BJ (cell line): ENCODE measurements around the gene VCL. TPM values are rescaled to one million over a fixed set of nuclear protein-coding genes. Genes with fewer than 3 reads are reported as not detected.

Experiments
- CTCF ChIA-PET: fragments of 350-600 bp; formaldehyde crosslinking; extraction: SDS; loops from one replicate; lab custom pipeline; 2021; ENCODE audit warnings: antibody characterized with exemption, inconsistent platforms; lab: Yijun Ruan, JAX
- POLR2A ChIA-PET: fragments of 300-600 bp; sonication (Branson Sonifier 250); formaldehyde crosslinking; extraction: SDS; loops from one replicate; lab custom pipeline; 2021; ENCODE audit warnings: antibody characterized with exemption; lab: Charles Lee
- DNase-seq: peaks from one replicate; pipeline ENCODE4 v3.0.0-alpha.2; 2011; ENCODE audit warnings: low read depth
- H3K27me3 ChIP-seq: 2 replicates; pipeline ENCODE4 v1.6.0; 2011; ENCODE audit warnings: low read length; ENCODE audit not compliant: control insufficient read depth, insufficient read depth
- H3K36me3 ChIP-seq: 2 replicates; pipeline ENCODE4 v1.5.1; 2011; ENCODE audit warnings: low read length; ENCODE audit not compliant: control insufficient read depth, insufficient read depth
- H3K4me3 ChIP-seq: 2 replicates; pipeline ENCODE4 v1.5.1; 2011; ENCODE audit warnings: low read depth, mild to moderate bottlenecking, control low read depth, low read length
- polyA plus RNA-seq: library from polyadenylated mRNA; depleted of rRNA; stranded (reverse); fragments of >200 nt; gene quantifications from 2 replicates; pipeline ENCODE4 v1.2.3, GENCODE V29; 2011
- TF ChIP-seq, protein P1 (sequence below): IDR thresholded peaks from 2 replicates; pipeline ENCODE4 v1.5.1; 2011; ENCODE audit warnings: low read depth, mild to moderate bottlenecking, control low read depth, inconsistent platforms, low read length, moderate library complexity; ENCODE audit not compliant: insufficient read depth

Gene VCL
- polyA plus RNA-seq, 1 experiment: 255 TPM

DNA sequence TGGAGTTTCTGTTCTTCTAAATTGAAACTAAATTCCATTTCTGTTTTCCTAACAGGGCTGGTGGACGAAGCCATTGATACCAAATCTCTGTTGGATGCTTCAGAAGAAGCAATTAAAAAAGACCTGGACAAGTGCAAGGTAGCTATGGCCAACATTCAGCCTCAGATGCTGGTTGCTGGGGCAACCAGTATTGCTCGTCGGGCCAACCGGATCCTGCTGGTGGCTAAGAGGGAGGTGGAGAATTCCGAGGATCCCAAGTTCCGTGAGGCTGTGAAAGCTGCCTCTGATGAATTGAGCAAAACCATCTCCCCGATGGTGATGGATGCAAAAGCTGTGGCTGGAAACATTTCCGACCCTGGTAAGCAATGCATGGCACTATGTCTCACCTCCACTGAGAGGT is 107.1 kb downstream of the VCL start:
- POLR2A ChIA-PET: no interaction called here
- peaks cover 38% of the 10 kb centered on the region for H3K36me3 ChIP-seq
- DNase-seq: no peak
- TF ChIP-seq, protein P1, sequence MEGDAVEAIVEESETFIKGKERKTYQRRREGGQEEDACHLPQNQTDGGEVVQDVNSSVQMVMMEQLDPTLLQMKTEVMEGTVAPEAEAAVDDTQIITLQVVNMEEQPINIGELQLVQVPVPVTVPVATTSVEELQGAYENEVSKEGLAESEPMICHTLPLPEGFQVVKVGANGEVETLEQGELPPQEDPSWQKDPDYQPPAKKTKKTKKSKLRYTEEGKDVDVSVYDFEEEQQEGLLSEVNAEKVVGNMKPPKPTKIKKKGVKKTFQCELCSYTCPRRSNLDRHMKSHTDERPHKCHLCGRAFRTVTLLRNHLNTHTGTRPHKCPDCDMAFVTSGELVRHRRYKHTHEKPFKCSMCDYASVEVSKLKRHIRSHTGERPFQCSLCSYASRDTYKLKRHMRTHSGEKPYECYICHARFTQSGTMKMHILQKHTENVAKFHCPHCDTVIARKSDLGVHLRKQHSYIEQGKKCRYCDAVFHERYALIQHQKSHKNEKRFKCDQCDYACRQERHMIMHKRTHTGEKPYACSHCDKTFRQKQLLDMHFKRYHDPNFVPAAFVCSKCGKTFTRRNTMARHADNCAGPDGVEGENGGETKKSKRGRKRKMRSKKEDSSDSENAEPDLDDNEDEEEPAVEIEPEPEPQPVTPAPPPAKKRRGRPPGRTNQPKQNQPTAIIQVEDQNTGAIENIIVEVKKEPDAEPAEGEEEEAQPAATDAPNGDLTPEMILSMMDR: no peak
- no peaks in the 10 kb centered on the region for H3K27me3 ChIP-seq
- CTCF ChIA-PET: interaction anchor here (0.7 to 3.2 kb wide), 5 partner anchors 12 to 254 kb away, joined by 3 to 17 read pairs (median 4); no protein-coding TSS in a partner anchor
- no peak overlapping the region for H3K4me3 ChIP-seq

DNA sequence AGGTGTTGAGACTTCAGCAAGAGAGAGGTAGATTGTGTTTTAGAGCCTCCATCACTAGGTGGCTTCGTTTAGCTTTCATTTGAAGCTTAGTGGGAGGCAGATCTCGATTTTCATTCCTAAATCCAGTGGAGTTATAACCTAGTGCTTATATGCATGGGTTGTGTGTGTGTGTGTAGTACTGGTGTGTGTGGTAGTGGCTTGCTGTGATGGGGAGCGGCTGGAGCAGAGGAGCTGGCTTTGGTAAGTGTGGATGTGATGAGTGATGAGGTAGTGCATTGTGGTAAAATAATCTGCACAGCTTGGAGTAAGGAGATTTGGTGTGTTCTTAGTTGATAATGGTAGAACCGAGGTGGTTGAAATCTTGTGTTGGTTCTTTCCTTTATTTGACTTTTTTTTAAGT is 109.5 kb downstream of the VCL start:
- CTCF ChIA-PET: interaction anchor here (1.1 to 1.6 kb wide), 7 partner anchors 11 to 167 kb away, joined by 3 to 7 read pairs (median 3); no protein-coding TSS in a partner anchor
- POLR2A ChIA-PET: no interaction called here
- peaks cover 46% of the 10 kb centered on the region for H3K36me3 ChIP-seq
- no peaks in the 10 kb centered on the region for H3K27me3 ChIP-seq
- TF ChIP-seq, protein P1: no peak
- DNase-seq: no peak
- no peak overlapping the region for H3K4me3 ChIP-seq

DNA sequence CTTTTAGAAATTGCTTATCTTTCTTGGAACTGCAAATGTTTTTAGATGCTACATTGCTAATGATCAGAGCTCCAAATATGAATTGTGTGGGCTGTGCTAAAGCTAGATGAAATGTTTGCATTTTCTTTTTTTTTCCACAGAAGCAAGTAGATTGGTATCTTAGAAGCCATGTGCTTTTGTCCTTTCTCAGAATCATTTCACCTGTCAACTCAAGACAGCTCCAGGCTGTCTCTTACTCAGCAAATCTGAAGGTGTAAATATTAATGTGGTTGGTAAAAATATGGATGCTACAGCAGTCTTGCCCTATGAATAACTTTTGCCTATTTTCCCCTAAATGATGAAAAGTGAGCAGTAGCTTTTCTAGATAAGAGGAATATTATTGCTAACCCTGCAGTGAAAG is 111.5 kb downstream of the VCL start:
- H3K36me3 ChIP-seq: peaks cover 52% of the 10 kb centered on the region

DNA sequence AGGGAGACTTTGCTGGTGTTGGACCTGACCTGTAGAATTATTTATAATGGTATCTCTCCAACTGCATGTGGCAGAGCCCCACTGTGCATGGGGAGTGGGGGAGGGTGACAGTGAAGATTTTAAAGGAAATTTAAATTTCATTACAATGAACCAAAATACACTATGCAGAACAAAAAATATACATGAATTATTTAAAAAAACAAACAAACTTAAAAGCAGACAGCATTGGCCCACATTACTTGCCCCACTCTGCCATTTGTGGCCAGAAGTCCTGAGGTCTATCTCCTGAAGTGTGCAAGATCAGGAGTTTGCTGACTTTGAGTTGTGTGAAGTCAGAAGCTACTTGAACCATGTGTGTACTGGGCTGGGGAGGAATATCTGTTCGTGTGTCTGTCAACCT is 112.2 kb downstream of the VCL start:
- TF ChIP-seq, protein P1: no peak
- DNase-seq: no peak
- ChIA-PET CTCF (interaction anchor here (0.7 kb wide), 1 partner anchor 8 kb away, joined by 4 read pairs; no protein-coding TSS in a partner anchor), POLR2A (no interaction called here)
- Histone ChIP-seq H3K36me3 (peaks cover 52% of the 10 kb centered on the region), H3K4me3 (no peak overlapping the region), H3K27me3 (no peaks in the 10 kb centered on the region)

More for the DNA sequence above, 111.5 kb downstream of the VCL start:
- ChIA-PET CTCF (interaction anchor here (0.7 to 1.4 kb wide), 3 partner anchors 125 to 224 kb away, joined by 3 to 5 read pairs (median 4); no protein-coding TSS in a partner anchor), POLR2A (no interaction called here)
- TF ChIP-seq, protein P1: no peak
- Histone ChIP-seq H3K27me3 (no peaks in the 10 kb centered on the region), H3K4me3 (no peak overlapping the region)
- DNase-seq: no peak

DNA sequence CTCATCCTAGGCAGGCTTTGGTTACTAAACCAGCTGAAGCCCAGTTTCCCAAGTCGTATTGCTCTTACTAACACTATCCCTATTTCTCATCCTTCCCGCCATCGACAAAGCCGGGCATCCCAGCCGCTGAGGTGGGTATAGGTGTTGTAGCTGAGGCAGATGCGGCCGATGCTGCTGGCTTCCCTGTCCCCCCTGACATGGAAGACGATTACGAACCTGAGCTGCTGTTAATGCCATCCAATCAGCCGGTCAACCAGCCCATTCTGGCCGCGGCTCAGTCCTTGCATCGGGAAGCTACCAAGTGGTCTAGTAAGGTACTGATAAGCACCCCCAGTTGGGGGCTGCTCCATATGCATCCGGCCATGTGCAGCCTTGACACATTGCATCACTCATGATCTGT is 113.9 kb downstream of the VCL start:
- peaks cover 48% of the 10 kb centered on the region for H3K36me3 ChIP-seq
- ChIA-PET POLR2A (no interaction called here), CTCF (interaction anchor here (0.6 to 1.8 kb wide), 5 partner anchors 10 to 130 kb away, joined by 3 to 5 read pairs (median 3); no protein-coding TSS in a partner anchor)
- TF ChIP-seq, protein P1: no peak
- no peak for DNase-seq
- H3K27me3 ChIP-seq: no peaks in the 10 kb centered on the region
- H3K4me3 ChIP-seq: no peak overlapping the region
